ENCODE measurements around the gene PEX13. TPM values are rescaled to one million over a fixed set of nuclear protein-coding genes. Genes with fewer than 3 reads are reported as not detected.

Gene PEX13, protein sequence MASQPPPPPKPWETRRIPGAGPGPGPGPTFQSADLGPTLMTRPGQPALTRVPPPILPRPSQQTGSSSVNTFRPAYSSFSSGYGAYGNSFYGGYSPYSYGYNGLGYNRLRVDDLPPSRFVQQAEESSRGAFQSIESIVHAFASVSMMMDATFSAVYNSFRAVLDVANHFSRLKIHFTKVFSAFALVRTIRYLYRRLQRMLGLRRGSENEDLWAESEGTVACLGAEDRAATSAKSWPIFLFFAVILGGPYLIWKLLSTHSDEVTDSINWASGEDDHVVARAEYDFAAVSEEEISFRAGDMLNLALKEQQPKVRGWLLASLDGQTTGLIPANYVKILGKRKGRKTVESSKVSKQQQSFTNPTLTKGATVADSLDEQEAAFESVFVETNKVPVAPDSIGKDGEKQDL
- total RNA-seq, result 10 to 100 TPM; 18.6 to 28.7 (median 23.4) TPM

GRCh38 chr2:61017556-61018317 lies at the start of gene PEX13, which contains the start of gene PUS10:
Gene PEX13 (plus strand): TSS chr2:61017720. CDS start chr2:61017760, 40 bp downstream.
Gene PUS10 (minus strand): TSS chr2:61018255. CDS start chr2:61011890, 6,365 bp downstream.
- TF ChIP-seq, protein P1, sequence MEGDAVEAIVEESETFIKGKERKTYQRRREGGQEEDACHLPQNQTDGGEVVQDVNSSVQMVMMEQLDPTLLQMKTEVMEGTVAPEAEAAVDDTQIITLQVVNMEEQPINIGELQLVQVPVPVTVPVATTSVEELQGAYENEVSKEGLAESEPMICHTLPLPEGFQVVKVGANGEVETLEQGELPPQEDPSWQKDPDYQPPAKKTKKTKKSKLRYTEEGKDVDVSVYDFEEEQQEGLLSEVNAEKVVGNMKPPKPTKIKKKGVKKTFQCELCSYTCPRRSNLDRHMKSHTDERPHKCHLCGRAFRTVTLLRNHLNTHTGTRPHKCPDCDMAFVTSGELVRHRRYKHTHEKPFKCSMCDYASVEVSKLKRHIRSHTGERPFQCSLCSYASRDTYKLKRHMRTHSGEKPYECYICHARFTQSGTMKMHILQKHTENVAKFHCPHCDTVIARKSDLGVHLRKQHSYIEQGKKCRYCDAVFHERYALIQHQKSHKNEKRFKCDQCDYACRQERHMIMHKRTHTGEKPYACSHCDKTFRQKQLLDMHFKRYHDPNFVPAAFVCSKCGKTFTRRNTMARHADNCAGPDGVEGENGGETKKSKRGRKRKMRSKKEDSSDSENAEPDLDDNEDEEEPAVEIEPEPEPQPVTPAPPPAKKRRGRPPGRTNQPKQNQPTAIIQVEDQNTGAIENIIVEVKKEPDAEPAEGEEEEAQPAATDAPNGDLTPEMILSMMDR (IDR thresholded peaks at IDR 0.05; ENCODE audit: low read depth), result no peak

DNA sequence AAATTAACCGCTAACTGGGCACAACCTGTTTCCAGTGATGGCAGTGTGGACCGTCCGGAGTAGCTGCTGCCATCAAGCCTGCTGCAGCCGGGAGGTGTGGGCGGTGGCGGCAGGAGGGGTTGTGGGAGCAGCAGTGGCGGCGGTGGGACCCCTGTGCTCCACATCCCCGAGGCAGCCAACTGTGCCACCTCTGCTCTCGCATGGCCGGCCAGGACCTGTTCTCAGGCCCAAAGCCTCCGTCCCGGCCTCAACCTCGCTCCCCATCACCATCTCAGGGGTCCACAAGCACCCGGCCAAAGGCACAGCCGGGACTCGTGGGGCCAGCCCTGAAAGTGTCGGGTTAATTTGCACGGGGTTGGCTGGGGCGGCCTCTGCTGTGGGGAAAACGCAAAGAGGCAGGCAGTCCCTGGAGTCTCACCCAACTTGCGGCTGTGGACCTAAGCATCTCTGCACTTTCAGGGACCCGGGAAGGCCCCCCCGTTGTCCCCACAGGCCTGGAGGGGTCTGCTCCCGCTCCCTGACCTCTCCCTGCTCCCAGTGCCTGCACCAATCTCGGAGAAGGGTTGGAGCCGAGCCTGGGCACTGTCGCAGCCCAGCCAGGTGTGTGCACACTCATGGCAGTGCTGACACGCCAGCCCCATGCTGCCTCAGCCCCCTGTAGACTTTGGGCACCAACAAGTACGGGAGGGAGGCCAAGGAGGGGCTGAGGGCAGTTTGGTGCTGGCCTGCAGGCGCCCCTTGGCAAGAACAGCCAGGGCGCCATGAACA lies 44.4 kb upstream of the PEX13 start:
- TF ChIP-seq, protein P1 (IDR thresholded peaks at IDR 0.05; ENCODE audit: low read depth), result no peak

DNA sequence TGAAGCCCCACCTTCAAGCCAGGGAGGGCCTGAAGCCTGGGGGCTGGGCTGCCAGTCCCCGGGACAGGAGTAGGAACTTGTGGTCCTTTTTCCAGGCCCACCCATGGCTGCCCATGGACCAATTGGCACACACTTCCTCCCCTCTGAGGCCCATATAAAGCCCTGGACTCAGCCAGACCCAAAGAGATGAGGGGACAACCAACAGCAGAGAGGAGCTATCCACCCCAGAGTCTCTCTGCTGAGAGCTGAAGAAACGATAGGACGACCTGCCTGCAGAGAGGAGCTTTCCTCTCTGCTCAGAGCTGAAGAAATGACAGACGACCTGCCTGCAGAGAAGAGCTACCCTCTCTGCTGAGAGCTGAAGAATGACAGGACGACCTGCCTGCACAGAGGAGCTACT lies 43.8 kb upstream of the PEX13 start:
- TF ChIP-seq, protein P1 (IDR thresholded peaks at IDR 0.05; ENCODE audit: low read depth), result no peak

DNA sequence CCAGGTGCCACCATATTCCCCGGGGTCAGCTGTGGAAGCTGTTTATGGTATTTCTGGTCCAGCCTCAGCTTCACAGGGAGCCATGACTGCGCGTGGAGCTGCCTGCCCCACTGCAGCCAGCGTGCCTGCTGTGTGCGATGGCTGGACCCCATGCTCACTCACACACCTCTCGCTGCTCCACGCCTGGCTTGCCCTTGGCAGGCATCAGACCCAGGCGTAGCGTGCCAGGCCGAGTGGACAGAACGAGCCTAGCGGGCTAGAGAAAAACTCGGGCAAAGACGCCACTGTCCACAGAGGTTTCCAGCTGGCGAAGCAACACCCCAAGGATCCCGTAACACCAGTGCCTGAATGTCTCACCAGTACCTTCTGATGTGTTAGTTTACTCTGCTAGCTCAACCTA lies 42.9 kb upstream of the PEX13 start:
- TF ChIP-seq, protein P1 (IDR thresholded peaks at IDR 0.05; ENCODE audit: low read depth), result no peak

DNA sequence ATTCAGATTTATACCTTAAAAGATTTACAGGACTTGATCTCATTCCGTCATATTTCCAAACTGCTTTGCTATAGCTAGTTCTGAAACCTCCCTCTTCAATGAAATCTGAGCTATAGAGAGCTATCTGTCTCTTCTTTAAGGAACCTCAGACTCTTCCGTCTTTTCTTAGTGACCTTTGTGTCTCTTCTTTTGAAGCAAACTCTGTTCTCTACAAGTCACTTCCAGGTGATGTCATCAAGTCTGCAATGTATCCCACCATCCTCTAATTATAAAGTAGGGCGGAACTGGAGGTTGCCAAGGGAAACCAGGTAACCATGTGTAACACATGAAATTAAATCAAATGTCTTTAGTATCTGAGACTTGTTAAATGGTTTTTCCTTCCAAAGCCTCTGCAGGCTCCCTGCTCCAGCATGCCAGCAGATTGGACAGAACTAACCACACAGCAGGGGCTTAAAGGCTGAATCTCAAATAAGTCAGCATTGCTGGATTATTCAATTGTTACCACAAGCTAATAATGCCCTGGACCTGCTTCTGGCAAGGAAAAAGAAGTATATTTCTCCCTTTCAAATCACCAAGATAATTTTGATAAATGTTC lies 41.2 kb upstream of the PEX13 start:
- TF ChIP-seq, protein P1 (IDR thresholded peaks at IDR 0.05; ENCODE audit: low read depth), result no peak

GRCh38 chr2:60976875-60977561 lies 40.5 kb upstream of the PEX13 start:
- TF ChIP-seq, protein P1 (IDR thresholded peaks at IDR 0.05; ENCODE audit: low read depth), result no peak
